Cardiac muscle cell (in vitro differentiated cells and primary cell): ENCODE data around the gene CMTM4. TPM values are rescaled to one million over a fixed set of nuclear protein-coding genes. Genes with fewer than 3 reads are reported as not detected.
"Not testable (repeated sequence)": the region's sequence is repeated elsewhere in the genome, so short reads cannot be mapped to it uniquely, and the experiment has no call there.

Experiments
- DNase-seq, 2 donors: peaks; one replicate each; pipeline versions ENCODE4 v3.0.0 to v3.0.0-alpha.2; 2010 to 2017; ENCODE audit warnings: low read depth in 1 of 2, low spot score in 1 of 2
- H3K27ac ChIP-seq: fragments of 200-600 bp; sonication (generic); 2 replicates; pipeline ENCODE4 v1.5.1; 2016
- H3K27me3 ChIP-seq: fragments of 200-600 bp; sonication (generic); 2 replicates; pipeline ENCODE4 v1.6.0; 2016; ENCODE audit warnings: control low read depth
- H3K36me3 ChIP-seq: fragments of 200-600 bp; sonication (generic); 2 replicates; pipeline ENCODE4 v1.5.1; 2016; ENCODE audit warnings: control low read depth
- H3K4me1 ChIP-seq: fragments of 200-600 bp; sonication (generic); 2 replicates; pipeline ENCODE4 v1.8.1; 2017; ENCODE audit warnings: low read depth, mild to moderate bottlenecking, mixed run types
- H3K4me3 ChIP-seq: fragments of 200-600 bp; sonication (generic); 2 replicates; pipeline ENCODE4 v1.5.1; 2016; ENCODE audit warnings: mild to moderate bottlenecking
- H3K9me3 ChIP-seq: fragments of 200-600 bp; sonication (generic); 2 replicates; pipeline ENCODE4 v1.5.1; 2017; ENCODE audit warnings: low read depth, mild to moderate bottlenecking, control low read depth
- polyA plus RNA-seq: library from polyadenylated mRNA; unstranded; fragments of >200 nt; fragmentation: Nextera tagmentation; extraction: Ambion mirVana; gene quantifications from 2 replicates; pipeline ENCODE4 v1.2.1, GENCODE V29; 2016
- total RNA-seq: library from RNA; depleted of rRNA; stranded (reverse); fragments of >200 nt; gene quantifications from 2 replicates; pipeline ENCODE4 v1.2.3, GENCODE V29; 2016
- TF ChIP-seq, protein P1 (sequence below): IDR thresholded peaks from 2 replicates; pipeline ENCODE4 v1.5.1; 2012; ENCODE audit warnings: low read depth, mild to moderate bottlenecking, low read length

CMTM4 gene
- total and polyA plus RNA-seq, 2 experiments from 2014 or later, result 19.7 to 61.6 TPM

- Histone ChIP-seq H3K9me3 (no peaks in the 10 kb centered on the region), H3K4me3 (no peak overlapping the region), H3K27ac (no peak overlapping the region), H3K4me1 (peaks cover 5% of the 10 kb centered on the region), H3K27me3 (no peaks in the 10 kb centered on the region), H3K36me3 (no peaks in the 10 kb centered on the region)
- TF ChIP-seq, protein P1, sequence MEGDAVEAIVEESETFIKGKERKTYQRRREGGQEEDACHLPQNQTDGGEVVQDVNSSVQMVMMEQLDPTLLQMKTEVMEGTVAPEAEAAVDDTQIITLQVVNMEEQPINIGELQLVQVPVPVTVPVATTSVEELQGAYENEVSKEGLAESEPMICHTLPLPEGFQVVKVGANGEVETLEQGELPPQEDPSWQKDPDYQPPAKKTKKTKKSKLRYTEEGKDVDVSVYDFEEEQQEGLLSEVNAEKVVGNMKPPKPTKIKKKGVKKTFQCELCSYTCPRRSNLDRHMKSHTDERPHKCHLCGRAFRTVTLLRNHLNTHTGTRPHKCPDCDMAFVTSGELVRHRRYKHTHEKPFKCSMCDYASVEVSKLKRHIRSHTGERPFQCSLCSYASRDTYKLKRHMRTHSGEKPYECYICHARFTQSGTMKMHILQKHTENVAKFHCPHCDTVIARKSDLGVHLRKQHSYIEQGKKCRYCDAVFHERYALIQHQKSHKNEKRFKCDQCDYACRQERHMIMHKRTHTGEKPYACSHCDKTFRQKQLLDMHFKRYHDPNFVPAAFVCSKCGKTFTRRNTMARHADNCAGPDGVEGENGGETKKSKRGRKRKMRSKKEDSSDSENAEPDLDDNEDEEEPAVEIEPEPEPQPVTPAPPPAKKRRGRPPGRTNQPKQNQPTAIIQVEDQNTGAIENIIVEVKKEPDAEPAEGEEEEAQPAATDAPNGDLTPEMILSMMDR, result no peak
- DNase-seq, result no peak
Measured at GRCh38 chr16:66690106-66690847, 6.3 kb downstream of the CMTM4 start.

DNA sequence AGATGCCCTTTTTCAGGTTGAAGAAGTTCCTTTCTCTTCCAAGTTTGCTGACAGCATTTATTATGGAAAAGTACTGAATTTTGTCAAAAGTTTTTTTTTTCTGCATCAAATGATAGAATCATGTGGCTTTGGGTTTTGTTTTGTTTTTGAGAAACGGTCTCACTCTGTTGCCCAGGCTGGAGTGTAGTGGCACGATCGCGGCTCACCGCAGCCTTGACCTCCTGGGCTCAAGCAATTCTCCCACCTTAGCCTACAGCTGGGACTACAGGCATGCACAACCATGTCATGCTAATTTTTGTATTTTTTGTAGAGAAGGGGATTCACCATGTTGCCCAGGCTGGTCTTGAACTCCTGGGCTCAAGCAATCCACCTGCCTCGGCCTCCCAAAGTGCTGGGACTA is 7.3 kb downstream of the CMTM4 start:
- Histone ChIP-seq H3K4me3 (no peak overlapping the region), H3K36me3 (no peaks in the 10 kb centered on the region), H3K27ac (no peak overlapping the region), H3K9me3 (no peaks in the 10 kb centered on the region), H3K4me1 (peaks cover 6% of the 10 kb centered on the region), H3K27me3 (no peaks in the 10 kb centered on the region)
- no peak for DNase-seq
- TF ChIP-seq, protein P1, result no peak

DNA sequence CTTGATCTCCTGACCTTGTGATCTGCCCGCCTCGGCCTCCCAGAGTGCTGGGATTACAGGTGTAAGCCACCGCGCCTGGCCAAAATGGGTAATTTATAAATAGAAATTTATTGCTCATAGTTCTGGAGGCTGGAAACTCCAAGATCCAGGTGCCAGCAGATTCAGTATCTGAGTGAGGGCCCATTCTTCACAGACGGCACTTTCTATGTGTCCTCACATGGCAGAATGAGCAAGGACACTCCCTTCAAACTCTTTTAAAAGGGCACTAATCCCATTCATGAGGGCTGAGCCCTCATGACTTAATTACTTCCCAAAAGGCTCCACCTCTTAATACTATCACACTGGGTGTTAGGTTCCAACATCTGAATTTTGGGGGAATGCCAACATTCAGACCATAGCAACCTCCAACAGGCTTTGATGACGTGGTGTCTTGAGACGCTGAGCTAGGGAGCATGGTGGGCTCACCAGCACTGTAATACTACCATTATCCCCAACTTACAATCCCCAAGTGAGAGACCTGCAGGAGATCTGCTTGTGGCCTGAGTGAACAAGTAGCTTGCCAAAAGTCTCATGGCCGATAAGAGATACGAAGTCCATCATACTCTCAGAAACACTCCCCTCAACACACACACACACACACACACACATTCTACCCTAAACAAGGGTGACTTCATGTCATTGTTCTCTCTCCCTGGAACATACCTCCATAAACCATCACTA is 8.5 kb downstream of the CMTM4 start:
- no peak for DNase-seq
- H3K27me3 ChIP-seq, result no peaks in the 10 kb centered on the region
- no peak overlapping the region for H3K27ac ChIP-seq
- no peaks in the 10 kb centered on the region for H3K36me3 ChIP-seq
- H3K4me1 ChIP-seq, result peaks cover 6% of the 10 kb centered on the region
- no peak overlapping the region for H3K4me3 ChIP-seq
- H3K9me3 ChIP-seq, result no peaks in the 10 kb centered on the region
- TF ChIP-seq, protein P1, result no peak

DNA sequence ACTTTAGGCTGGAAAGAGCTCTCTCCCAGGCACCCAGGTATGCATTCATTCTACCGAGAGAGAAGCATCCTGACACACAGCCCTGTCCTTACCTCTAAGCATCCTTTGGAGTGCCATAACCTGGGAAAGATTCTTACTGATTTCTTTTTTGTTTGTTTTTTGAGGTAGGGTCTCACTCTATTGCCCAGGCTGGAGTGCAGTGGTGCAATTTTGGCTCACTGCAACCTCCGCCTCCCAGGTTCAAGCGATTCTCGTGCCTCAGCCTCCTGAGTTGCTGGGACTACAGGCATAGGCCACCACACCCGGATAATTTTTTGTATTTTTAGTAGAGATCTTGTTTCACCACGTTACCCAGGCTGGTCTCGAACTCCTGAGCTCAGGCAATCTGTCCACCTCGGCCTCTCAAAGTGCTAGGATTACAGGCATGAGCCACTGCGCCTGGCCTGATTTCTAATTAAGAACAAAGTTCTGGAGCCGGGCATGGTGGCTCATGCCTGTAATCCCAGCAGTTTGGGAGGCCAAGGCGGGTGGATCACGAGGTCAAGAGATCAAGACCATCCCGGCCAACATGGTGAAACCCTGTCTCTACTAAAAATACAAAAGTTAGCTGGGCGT is 10.9 kb downstream of the CMTM4 start:
- H3K27ac ChIP-seq, result peak overlapping the region; percentile 72
- not testable (repeated sequence) for H3K36me3 ChIP-seq, H3K4me3 ChIP-seq, H3K9me3 ChIP-seq, H3K27me3 ChIP-seq, H3K4me1 ChIP-seq, DNase-seq

- peaks cover 22% of the 10 kb centered on the region for H3K4me1 ChIP-seq
- no peak overlapping the region for H3K27ac ChIP-seq
- DNase-seq, result peak in 1 of 2 donors; percentile 39
- H3K27me3 ChIP-seq, result no peaks in the 10 kb centered on the region
- H3K4me3 ChIP-seq, result no peak overlapping the region
- no peaks in the 10 kb centered on the region for H3K9me3 ChIP-seq
- TF ChIP-seq, protein P1, result no peak
- H3K36me3 ChIP-seq, result no peaks in the 10 kb centered on the region
Measured at GRCh38 chr16:66682271-66682670, 14.3 kb downstream of the CMTM4 start.

GRCh38 chr16:66681676-66682075 is 14.9 kb downstream of the CMTM4 start:
- Histone ChIP-seq H3K36me3 (no peaks in the 10 kb centered on the region), H3K9me3 (no peaks in the 10 kb centered on the region), H3K4me1 (peaks cover 28% of the 10 kb centered on the region), H3K27ac (no peak overlapping the region), H3K27me3 (no peaks in the 10 kb centered on the region), H3K4me3 (no peak overlapping the region)
- DNase-seq, result no peak
- TF ChIP-seq, protein P1, result no peak
